Stomach (tissue), 9 donors: ENCODE measurements around the gene GPC5. TPM values are rescaled to one million over a fixed set of nuclear protein-coding genes. Genes with fewer than 3 reads are reported as not detected.
"Not testable (repeated sequence)": the region's sequence is repeated elsewhere in the genome, so short reads cannot be mapped to it uniquely, and the experiment has no call there.

ENCODE experiments used
- DNase-seq, 2 donors: peaks; one replicate each; pipeline versions ENCODE4 v3.0.0 to v3.0.0-alpha.2; 2013 to 2019
- H3K27ac ChIP-seq, 5 donors: fragments of 200-600 bp in 4 of 5; sonication (generic) in 4 of 5; one replicate each; pipeline ENCODE4 v1.5.1; 2013 to 2019; ENCODE audit warnings: mild to moderate bottlenecking in 1 of 5, moderate library complexity in 1 of 5
- H3K27me3 ChIP-seq, 3 donors: fragments of 200-600 bp; sonication (generic); one replicate each; pipeline ENCODE4 v1.5.1; 2017 to 2019; ENCODE audit warnings: mixed run types in 1 of 3
- H3K36me3 ChIP-seq, 4 donors: fragments of 200-600 bp; sonication (generic); 1 replicate in 3 of 4; 2 replicates in 1 of 4; pipeline ENCODE4 v1.5.1; 2016 to 2019
- H3K4me1 ChIP-seq, 4 donors: fragments of 200-600 bp; sonication (generic); one replicate each; pipeline ENCODE4 v1.5.1; 2016 to 2019
- H3K4me3 ChIP-seq, 4 donors: fragments of 200-600 bp; sonication (generic) in 3 of 4; one replicate each; pipeline ENCODE4 v1.5.1; 2016 to 2019; ENCODE audit warnings: mild to moderate bottlenecking in 1 of 4
- H3K9me3 ChIP-seq, 4 donors: fragments of 200-600 bp; sonication (generic); one replicate each; pipeline ENCODE4 v1.5.1; 2016 to 2019
- CTCF ChIP-seq, 7 experiments: fragments of 450-650 bp in 4 of 7; fragments of 200-600 bp in 3 of 7; sonication (generic) in 3 of 7; IDR thresholded peaks; one replicate each; pipeline ENCODE4 v1.5.1; 2016 to 2019; ENCODE audit warnings: antibody characterized with exemption in 7 of 7, control low read depth in 2 of 7, mild to moderate bottlenecking in 1 of 7
- EP300 ChIP-seq: sonication (generic); formaldehyde crosslinking; IDR thresholded peaks from one replicate; pipeline ENCODE4 v1.6.1; 2017; ENCODE audit warnings: antibody characterized with exemption
- POLR2A ChIP-seq, 4 donors: fragments of 450-650 bp; IDR thresholded peaks; one replicate each; pipeline ENCODE4 v1.6.1; 2016; ENCODE audit warnings: antibody characterized with exemption in 4 of 4, control low read depth in 2 of 4, mild to moderate bottlenecking in 1 of 4, moderate library complexity in 1 of 4
- POLR2AphosphoS5 ChIP-seq, 3 donors: sonication (generic); formaldehyde crosslinking; IDR thresholded peaks; one replicate each; pipeline ENCODE4 v1.6.1; 2016; ENCODE audit warnings: antibody characterized with exemption in 3 of 3
- WGBS, 5 donors: extraction: QIAGEN DNeasy Blood & Tissue Kit in 3 of 5; methylation state at CpG; one replicate each; pipeline versions ENCODE4 v1.1.5 to v1.1.7; 2013 to 2018; 5-methylcytosine and 5-hydroxymethylcytosine counted together
- intact Hi-C: fragments of 100-400 bp; cut with DNase I; formaldehyde crosslinking; loops from one replicate; pipeline ENCODE4 v1.15.1; 2023; ENCODE audit warnings: low total_unique reads
- polyA plus RNA-seq, 3 donors: library from polyadenylated mRNA; stranded (reverse); fragments of 200-250 nt; gene quantifications; one replicate each; pipeline ENCODE4 v1.2.3, GENCODE V29; 2013
- total RNA-seq, 5 donors: library from RNA; depleted of rRNA; stranded (reverse); fragments of >200 nt; gene quantifications; one replicate each; pipeline versions ENCODE4 v1.1.0 to v1.2.3, GENCODE V29; 2014 to 2016
- donor health status: healthy with polysubstance abuse.
- donor health status: Bipolar disorder and iron deficiency.
- donor health status: healthy.

Gene GPC5
- total and polyA plus RNA-seq, 8 donors = 0.87 to 2.8 TPM; not detected in 6

GRCh38 chr13:91351123-91351522 lies 47.3 kb upstream of the GPC5 start:
- intact Hi-C loops = no loop called here
- no peak for TF ChIP-seq CTCF (IDR thresholded peaks at IDR 0.05)

GRCh38 chr13:91351980-91352379 lies 46.4 kb upstream of the GPC5 start:
- no peak overlapping the region for H3K27ac ChIP-seq
- WGBS, 5 donors = 73 to 84% (median 82%) methylated on average over 2 of the region's 2 CpGs
- H3K27me3 ChIP-seq = no peaks in the 10 kb centered on the region
- H3K4me1 ChIP-seq = peaks cover 10 to 45% (median 24%) of the 10 kb centered on the region in 4 donors
- peaks cover 5 to 68% (median 62%) of the 10 kb centered on the region in 4 donors for H3K36me3 ChIP-seq
- no peak for TF ChIP-seq EP300
- intact Hi-C loops = no loop called here
- no peaks in the 10 kb centered on the region for H3K9me3 ChIP-seq
- H3K4me3 ChIP-seq = no peak overlapping the region
- DNase-seq = no peak

More at GRCh38 chr13:91351123-91351522, 47.3 kb upstream of the GPC5 start:
- Histone ChIP-seq H3K4me1 (peaks cover 10 to 54% (median 29%) of the 10 kb centered on the region in 4 donors), H3K4me3 (no peak overlapping the region), H3K27ac (no peak overlapping the region), H3K27me3 (peaks cover 0 to under 1% (median 0%) of the 10 kb centered on the region in 3 donors), H3K36me3 (peaks cover 5 to 60% (median 55%) of the 10 kb centered on the region in 4 donors), H3K9me3 (no peaks in the 10 kb centered on the region)
- no peak for DNase-seq
- WGBS, 5 donors = 77 to 92% (median 88%) methylated on average over 5 of the region's 5 CpGs

GRCh38 chr13:91352891-91353290 lies 45.5 kb upstream of the GPC5 start:
- WGBS, 5 donors = 80 to 89% (median 81%) methylated on average over 7 of the region's 7 CpGs
- intact Hi-C loops = not testable (repeated sequence)

GRCh38 chr13:91353494-91353893 lies 44.9 kb upstream of the GPC5 start:
- no peak overlapping the region for H3K4me3 ChIP-seq
- no peaks in the 10 kb centered on the region for H3K27me3 ChIP-seq
- TF ChIP-seq EP300 (no peak), POLR2A (IDR thresholded peaks at IDR 0.05) (no peak), CTCF (IDR thresholded peaks at IDR 0.05) (no peak), POLR2AphosphoS5 (IDR thresholded peaks at IDR 0.05) (no peak)
- H3K9me3 ChIP-seq = no peaks in the 10 kb centered on the region
- intact Hi-C loops = no loop called here
- 9 to 16% (median 12%) methylated on average over 1 of the region's 1 CpG for WGBS, 5 donors
- peaks cover 10 to 48% (median 24%) of the 10 kb centered on the region in 4 donors for H3K4me1 ChIP-seq
- H3K36me3 ChIP-seq = peaks cover 5 to 73% (median 63%) of the 10 kb centered on the region in 4 donors
- no peak overlapping the region for H3K27ac ChIP-seq
- DNase-seq = no peak

More at GRCh38 chr13:91352891-91353290, 45.5 kb upstream of the GPC5 start:
- not testable (repeated sequence) for H3K4me3 ChIP-seq, DNase-seq, H3K27ac ChIP-seq, H3K9me3 ChIP-seq, H3K27me3 ChIP-seq
- H3K36me3 ChIP-seq = peaks cover 5 to 73% (median 63%) of the 10 kb centered on the region in 4 donors
- peaks cover 10 to 44% (median 22%) of the 10 kb centered on the region in 4 donors for H3K4me1 ChIP-seq

- H3K9me3 ChIP-seq = no peaks in the 10 kb centered on the region
- DNase-seq = no peak
- intact Hi-C loops = no loop called here
- H3K36me3 ChIP-seq = peaks cover 5 to 70% (median 60%) of the 10 kb centered on the region in 4 donors
- 82 to 95% (median 95%) methylated on average over 6 of the region's 6 CpGs for WGBS, 5 donors
- no peak overlapping the region for H3K27ac ChIP-seq
- no peak overlapping the region for H3K4me3 ChIP-seq
- H3K27me3 ChIP-seq = no peaks in the 10 kb centered on the region
- TF ChIP-seq CTCF (IDR thresholded peaks at IDR 0.05) = no peak
- TF ChIP-seq POLR2A (IDR thresholded peaks at IDR 0.05) = no peak
- no peak for TF ChIP-seq POLR2AphosphoS5 (IDR thresholded peaks at IDR 0.05)
- no peak for TF ChIP-seq EP300
- peaks cover 0 to 37% (median 15%) of the 10 kb centered on the region in 4 donors for H3K4me1 ChIP-seq
Observed at GRCh38 chr13:91355099-91355825, 43.2 kb upstream of the GPC5 start.
